Mononuclear cell (primary cell): ENCODE measurements around the gene SLC37A3. TPM values are rescaled to one million over a fixed set of nuclear protein-coding genes. Genes with fewer than 3 reads are reported as not detected.
"Not testable (repeated sequence)": the region's sequence is repeated elsewhere in the genome, so short reads cannot be mapped to it uniquely, and the experiment has no call there.

Source experiments
- H3K27me3 ChIP-seq: 2 replicates; pipeline ENCODE4 v1.6.0; 2011; ENCODE audit warnings: low read length, control low read depth; ENCODE audit not compliant: insufficient read depth
- H3K4me1 ChIP-seq: 2 replicates; pipeline ENCODE4 v1.5.1; 2011; ENCODE audit warnings: mild to moderate bottlenecking, low read length, control low read depth; ENCODE audit not compliant: insufficient read depth
- H3K4me3 ChIP-seq: 2 replicates; pipeline ENCODE4 v1.5.1; 2011; ENCODE audit warnings: mild to moderate bottlenecking, low read length, moderate library complexity
- H3K9me3 ChIP-seq: 2 replicates; pipeline ENCODE4 v1.5.1; 2011; ENCODE audit warnings: low read depth, mild to moderate bottlenecking, control low read depth, low read length
- total RNA-seq: library from RNA; depleted of rRNA; stranded (reverse); fragments of >200 nt; gene quantifications from one replicate; pipeline ENCODE4 v1.2.3, GENCODE V29; 2012

SLC37A3 gene
- total RNA-seq, 1 donor = 33.2 TPM

GRCh38 chr7:140416560-140416959 lies 18.2 kb upstream of the SLC37A3 start:
- H3K4me1 ChIP-seq = no peaks in the 10 kb centered on the region
- H3K4me3 ChIP-seq = no peak overlapping the region
- H3K27me3 ChIP-seq = no peaks in the 10 kb centered on the region
- H3K9me3 ChIP-seq = no peaks in the 10 kb centered on the region

GRCh38 chr7:140415816-140416215 lies 17.5 kb upstream of the SLC37A3 start:
- H3K9me3 ChIP-seq, H3K4me3 ChIP-seq, H3K27me3 ChIP-seq, H3K4me1 ChIP-seq: not testable (repeated sequence)

GRCh38 chr7:140415361-140415760 lies 17.0 kb upstream of the SLC37A3 start:
- no peaks in the 10 kb centered on the region for H3K4me1 ChIP-seq

DNA sequence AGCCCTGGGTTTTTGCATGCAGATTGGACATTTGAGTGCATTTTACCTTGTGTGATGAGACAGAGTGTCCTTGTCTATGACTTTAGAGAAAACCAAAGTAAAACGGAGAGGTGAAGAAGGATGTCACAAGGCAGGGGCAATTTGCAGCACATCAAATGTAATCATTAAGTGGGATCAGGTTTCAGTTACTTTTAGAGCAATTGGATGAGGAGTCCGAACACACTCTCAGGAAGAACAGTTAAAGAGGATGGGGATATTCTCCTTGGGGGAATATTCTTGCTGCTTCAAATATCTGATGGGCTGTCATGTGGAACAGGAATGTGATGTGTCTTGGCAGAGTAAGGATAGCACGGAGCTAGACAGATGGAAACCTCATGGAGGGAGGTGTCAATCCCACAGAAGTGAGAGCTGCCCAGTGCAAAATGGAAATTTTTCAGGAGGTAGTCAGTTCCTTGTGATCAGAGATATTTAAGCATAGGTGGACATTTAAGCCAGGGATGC lies 6.3 kb upstream of the SLC37A3 start:
- Histone ChIP-seq H3K27me3 (no peaks in the 10 kb centered on the region), H3K4me3 (no peak overlapping the region), H3K4me1 (peaks cover 32% of the 10 kb centered on the region), H3K9me3 (no peaks in the 10 kb centered on the region)

More at GRCh38 chr7:140415361-140415760, 17.0 kb upstream of the SLC37A3 start:
- H3K9me3 ChIP-seq = no peaks in the 10 kb centered on the region
- H3K4me3 ChIP-seq = no peak overlapping the region
- no peaks in the 10 kb centered on the region for H3K27me3 ChIP-seq

- Histone ChIP-seq H3K9me3 (no peaks in the 10 kb centered on the region), H3K27me3 (no peaks in the 10 kb centered on the region), H3K4me3 (peak within 1 kb of the TSS; percentile 37), H3K4me1 (peaks cover 32% of the 10 kb centered on the region)
Measured at GRCh38 chr7:140403878-140404564, 5.7 kb upstream of the SLC37A3 start, which contains the start of gene RAB19. RAB19 (plus strand) TSS chr7:140404058; CDS start chr7:140407647, 3,589 bp downstream.

GRCh38 chr7:140402178-140402835 lies 4.0 kb upstream of the SLC37A3 start:
- Histone ChIP-seq H3K9me3 (no peaks in the 10 kb centered on the region), H3K4me3 (no peak overlapping the region), H3K27me3 (no peaks in the 10 kb centered on the region), H3K4me1 (peaks cover 40% of the 10 kb centered on the region)

GRCh38 chr7:140400381-140400780 lies 2.1 kb upstream of the SLC37A3 start:
- peaks cover 49% of the 10 kb centered on the region for H3K4me1 ChIP-seq
- H3K27me3 ChIP-seq = no peaks in the 10 kb centered on the region
- H3K4me3 ChIP-seq = no peak overlapping the region
- no peaks in the 10 kb centered on the region for H3K9me3 ChIP-seq

DNA sequence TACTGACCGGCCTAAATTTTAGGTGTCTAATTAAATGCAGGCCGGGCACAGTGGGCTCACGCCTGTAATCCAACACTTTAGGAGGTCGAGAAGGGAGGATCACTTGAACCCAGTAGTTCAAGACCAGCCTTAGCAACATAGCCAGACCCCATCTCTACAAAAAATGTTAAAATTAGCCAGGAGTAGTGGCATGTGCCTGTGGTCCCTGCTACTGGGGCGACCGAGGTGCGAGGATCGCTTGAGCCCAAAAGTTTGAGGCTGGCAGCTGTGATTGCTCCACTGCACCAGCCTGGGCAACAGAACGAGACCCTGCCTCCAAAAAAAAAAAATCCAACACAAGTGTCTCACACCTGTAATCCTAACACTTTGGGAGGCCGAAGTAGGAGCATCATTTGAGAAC lies 491 bp upstream of the SLC37A3 start:
- Histone ChIP-seq H3K4me1 (peaks cover 38% of the 10 kb centered on the region), H3K27me3 (no peaks in the 10 kb centered on the region), H3K4me3 (peak overlapping the region; percentile 71), H3K9me3 (no peaks in the 10 kb centered on the region)

DNA sequence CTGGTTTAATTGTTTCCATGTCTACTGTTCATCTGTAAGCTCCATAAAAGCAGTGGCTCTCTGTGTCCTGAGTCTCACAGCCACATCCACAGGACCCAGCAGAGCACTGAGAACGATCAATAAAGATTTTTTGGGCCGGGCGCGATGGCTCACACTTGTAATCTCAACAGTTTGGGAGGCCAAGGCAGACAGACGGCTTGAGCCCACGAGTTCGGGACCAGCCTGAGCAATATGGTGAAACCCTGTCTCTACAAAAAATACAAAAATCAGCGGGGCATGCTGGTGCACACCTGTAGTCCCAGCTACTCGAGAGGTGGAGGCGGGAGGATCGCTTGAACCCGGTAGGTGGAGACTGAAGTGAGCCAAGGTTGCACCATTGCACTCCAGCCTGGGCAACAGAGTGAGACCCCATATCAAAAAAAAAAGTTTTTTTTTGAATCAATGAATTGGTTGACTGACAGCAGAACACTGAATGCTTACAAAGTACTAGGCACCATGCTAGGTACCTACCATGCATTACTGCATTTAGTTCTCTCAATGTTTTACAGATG lies 4.5 kb downstream of the SLC37A3 start:
- H3K9me3 ChIP-seq = no peaks in the 10 kb centered on the region
- H3K4me3 ChIP-seq = no peak overlapping the region
- H3K27me3 ChIP-seq = no peaks in the 10 kb centered on the region
- H3K4me1 ChIP-seq = peaks cover 60% of the 10 kb centered on the region

DNA sequence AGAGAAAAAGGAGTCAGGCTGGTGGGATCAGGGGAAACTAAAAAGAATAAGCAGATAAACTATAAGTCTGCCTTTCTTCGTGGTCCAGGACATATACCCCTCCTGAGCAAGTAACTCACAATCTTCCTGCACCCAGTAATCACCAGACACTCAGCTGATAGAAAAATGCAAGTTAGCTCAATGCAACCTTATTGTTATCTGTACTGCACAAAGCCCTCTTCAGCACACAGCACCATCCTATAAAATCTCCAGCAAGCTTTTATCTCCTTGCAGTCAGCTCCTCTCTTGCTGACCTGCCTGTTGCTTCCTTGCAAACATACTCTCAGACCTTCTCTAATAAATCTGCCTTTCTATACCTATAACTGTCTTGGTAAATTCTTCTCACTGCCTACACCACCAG lies 6.7 kb downstream of the SLC37A3 start:
- Histone ChIP-seq H3K4me3 (no peak overlapping the region), H3K27me3 (no peaks in the 10 kb centered on the region)

GRCh38 chr7:140390466-140391190 lies 7.7 kb downstream of the SLC37A3 start:
- Histone ChIP-seq H3K4me3 (no peak overlapping the region), H3K9me3 (no peaks in the 10 kb centered on the region), H3K4me1 (peaks cover 58% of the 10 kb centered on the region), H3K27me3 (no peaks in the 10 kb centered on the region)

More for the DNA sequence above, 6.7 kb downstream of the SLC37A3 start:
- Histone ChIP-seq H3K9me3 (no peaks in the 10 kb centered on the region), H3K4me1 (peaks cover 56% of the 10 kb centered on the region)

- no peaks in the 10 kb centered on the region for H3K27me3 ChIP-seq
- peaks cover 64% of the 10 kb centered on the region for H3K4me1 ChIP-seq
- no peaks in the 10 kb centered on the region for H3K9me3 ChIP-seq
- no peak overlapping the region for H3K4me3 ChIP-seq
Measured at GRCh38 chr7:140390034-140390433, 8.3 kb downstream of the SLC37A3 start.

DNA sequence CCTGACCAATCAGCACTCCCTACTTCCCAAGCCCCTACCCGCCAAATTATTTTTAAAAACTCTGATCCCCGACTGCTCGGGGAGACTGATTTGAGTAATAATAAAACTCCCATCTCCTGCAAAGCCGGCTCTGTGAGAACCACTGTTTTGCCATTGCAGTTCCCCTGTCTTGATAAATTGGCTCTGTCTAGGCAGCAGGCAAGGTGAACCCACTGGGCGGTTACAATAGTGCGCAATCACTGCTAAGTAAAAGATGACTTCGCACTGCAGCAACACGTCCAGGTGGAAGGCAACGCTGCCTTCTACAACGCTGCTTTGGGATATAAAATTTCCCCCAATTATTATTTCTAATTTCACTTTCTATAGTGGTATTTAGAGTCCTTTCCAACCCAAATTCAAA lies 8.9 kb downstream of the SLC37A3 start:
- Histone ChIP-seq H3K27me3 (no peaks in the 10 kb centered on the region), H3K4me3 (no peak overlapping the region), H3K4me1 (peaks cover 70% of the 10 kb centered on the region), H3K9me3 (no peaks in the 10 kb centered on the region)

GRCh38 chr7:140384894-140385545 lies 13.3 kb downstream of the SLC37A3 start:
- Histone ChIP-seq H3K9me3 (no peaks in the 10 kb centered on the region), H3K27me3 (no peaks in the 10 kb centered on the region), H3K4me3 (no peak overlapping the region), H3K4me1 (peaks cover 39% of the 10 kb centered on the region)
